ENCODE data around the gene NHSL1.

Gene NHSL1

DNA sequence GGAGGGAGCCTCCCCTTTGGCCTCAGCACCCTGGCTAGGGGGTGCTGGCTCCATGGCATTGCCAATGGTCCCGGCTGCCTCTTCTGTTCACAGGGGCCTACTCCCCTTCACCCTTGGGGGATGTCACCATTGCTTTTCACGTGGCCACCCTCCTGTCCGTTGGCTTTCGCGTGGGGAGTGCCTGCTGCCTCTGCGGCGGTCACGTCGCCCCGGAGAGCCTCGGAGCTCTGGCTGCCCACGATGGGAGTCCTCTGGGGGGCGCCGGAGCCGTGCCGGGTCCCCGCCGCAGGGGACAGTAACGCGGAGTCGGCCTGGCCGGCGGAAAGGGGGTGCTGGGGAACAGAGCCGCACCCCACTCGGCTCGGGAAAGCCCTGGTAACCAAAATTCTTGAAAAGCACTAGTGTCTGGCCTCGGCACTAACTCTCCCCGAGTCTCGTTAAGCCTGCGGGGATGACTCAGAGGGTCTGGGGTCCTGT, 95.9 kb downstream of the NHSL1 start:
- no peak for DNase-seq (ENCODE audit: low read depth, low spot score)

DNA sequence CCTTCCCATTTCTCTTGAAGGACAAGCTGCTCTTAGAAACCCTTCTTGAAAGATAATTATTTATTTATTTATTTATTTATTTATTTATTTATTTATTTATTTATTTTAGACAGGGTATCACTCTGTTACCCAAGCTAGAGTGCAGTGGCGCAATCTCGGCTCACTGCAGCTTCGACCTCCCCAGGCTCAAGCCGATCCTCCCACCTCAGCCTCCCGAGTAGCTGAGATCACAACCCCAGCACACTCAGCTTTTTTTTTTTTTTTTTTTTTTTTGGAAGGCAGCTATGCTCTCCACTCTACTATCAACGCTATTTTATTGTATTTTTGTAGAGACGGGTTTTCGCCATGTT, 96.5 kb downstream of the NHSL1 start:
- DNase-seq (ENCODE audit: low read depth, low spot score) = no peak

DNA sequence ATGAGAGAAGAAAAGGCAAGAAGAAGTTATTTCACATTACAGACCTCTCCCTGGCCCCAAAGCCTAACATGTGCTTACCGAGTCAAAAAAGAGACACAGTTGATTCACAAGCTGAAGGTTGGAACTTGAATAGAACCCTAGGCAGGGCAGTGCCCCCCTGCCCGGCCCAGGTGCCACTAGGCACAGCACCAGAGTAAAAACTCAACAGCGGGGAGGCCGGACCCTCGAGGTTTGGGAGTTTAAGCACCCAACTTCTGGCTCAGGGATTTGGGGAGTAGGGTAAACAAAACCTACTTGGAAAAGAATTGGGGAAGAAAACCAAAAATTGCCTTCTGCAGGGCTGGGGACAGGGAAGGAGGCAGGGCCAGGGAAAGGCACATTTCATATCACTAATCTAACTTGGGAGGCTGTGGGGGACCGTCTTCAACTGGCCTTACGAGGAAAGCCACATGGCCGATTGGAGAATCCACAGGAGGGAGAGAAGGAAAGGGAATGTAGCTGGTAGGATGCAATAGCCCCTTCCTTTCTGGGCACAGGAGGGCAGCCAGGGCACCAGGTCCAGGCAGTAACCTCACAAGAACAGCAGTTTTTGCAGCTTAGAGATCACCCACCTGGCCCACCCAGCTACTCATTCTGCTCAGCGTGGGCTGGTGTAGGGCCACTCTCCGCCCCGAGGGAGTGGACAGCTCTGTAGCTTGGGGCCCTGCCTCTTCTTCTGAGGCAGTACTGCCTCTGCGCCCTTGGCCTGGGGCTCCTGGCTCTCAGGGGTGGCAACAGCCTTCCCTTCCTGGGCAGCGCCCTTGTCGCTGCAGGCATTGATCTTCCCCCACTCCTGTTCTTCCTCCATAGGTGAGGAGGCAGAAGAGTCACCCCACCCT, 97.1 kb downstream of the NHSL1 start:
- DNase-seq (ENCODE audit: low read depth, low spot score) = no peak

DNA sequence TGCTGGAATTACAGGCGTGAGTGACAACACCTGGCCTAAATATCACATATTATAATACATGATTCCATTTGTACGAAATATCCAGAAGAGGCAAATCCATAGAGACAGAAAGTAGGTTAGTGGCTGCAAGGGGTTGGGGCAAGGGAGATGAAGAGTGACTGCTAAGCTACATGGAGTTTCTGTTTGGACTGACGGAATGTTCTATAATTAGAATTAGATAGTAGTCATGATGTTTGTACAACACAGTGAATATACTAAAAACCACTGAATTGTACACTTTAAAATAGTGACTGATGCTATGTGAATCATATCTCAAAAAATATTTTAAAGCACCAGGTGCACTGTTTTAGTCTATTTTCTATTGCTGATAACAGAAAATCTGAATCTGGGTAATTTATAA, 99.0 kb downstream of the NHSL1 start:
- DNase-seq (ENCODE audit: low read depth, low spot score) = no peak

DNA sequence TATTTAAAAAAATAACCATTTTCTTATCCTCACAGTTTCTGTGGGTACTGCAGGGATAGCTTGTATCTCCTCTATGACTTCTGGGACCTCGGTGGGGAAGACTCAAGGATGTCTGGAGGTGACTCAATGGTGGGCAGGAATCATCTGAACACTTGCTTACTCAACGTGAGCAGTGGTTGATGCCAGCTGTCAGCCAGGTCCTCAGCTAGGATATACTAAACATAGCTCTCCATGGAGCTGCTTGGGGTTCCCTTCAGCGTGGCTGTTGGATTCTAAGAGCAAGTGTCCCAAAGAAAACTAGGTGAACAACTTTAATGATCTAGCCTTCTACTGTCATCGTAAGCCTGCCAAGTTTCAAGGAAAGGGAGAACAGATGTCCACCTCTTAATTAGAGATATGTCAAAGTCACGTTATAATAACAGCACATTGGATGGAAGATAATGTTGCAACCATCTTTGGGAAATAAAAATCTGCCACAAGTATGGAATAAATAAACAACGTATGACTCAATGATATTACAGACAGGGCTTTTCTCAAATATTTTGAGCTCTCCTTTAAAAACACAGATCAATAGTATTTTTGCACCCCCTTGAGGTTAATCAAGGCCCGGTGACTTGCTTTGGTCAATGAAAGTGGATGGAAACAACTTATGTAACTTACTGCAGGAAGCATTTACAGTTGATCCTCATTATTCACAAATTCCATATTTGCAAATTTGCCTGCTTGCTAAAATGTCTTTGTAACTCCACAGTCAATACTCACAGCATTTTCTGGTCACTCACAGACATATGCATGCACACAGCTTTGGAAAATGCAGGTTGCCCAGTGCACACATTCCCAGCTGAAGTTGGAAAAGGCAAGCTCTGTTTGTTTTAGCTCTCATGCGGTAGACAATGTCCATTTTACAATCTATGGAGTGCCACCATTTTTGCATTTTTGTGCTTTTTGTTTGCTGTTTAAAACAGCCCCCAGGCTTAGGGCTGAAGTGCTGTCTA, 101.9 kb downstream of the NHSL1 start:
- no peak for DNase-seq (ENCODE audit: low read depth, low spot score)

DNA sequence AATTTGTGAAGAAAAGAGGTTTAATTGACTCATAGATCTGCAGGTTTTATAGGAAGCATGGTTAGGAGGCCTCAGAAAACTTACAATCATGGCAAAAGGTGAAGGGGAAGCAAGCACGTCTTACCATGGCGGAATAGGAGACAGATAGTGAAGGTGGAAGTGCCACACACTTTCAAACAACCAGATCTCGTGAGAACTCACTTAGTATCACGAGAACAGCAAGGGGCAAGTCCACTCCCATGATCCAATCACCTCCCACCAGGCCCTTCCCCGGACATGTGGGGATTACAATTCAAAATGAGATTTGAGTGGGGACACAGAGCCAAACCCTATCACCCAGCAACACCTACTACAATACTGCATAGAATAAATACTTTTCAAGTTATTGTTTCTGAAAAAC, 102.6 kb downstream of the NHSL1 start:
- no peak for DNase-seq (ENCODE audit: low read depth, low spot score)

DNA sequence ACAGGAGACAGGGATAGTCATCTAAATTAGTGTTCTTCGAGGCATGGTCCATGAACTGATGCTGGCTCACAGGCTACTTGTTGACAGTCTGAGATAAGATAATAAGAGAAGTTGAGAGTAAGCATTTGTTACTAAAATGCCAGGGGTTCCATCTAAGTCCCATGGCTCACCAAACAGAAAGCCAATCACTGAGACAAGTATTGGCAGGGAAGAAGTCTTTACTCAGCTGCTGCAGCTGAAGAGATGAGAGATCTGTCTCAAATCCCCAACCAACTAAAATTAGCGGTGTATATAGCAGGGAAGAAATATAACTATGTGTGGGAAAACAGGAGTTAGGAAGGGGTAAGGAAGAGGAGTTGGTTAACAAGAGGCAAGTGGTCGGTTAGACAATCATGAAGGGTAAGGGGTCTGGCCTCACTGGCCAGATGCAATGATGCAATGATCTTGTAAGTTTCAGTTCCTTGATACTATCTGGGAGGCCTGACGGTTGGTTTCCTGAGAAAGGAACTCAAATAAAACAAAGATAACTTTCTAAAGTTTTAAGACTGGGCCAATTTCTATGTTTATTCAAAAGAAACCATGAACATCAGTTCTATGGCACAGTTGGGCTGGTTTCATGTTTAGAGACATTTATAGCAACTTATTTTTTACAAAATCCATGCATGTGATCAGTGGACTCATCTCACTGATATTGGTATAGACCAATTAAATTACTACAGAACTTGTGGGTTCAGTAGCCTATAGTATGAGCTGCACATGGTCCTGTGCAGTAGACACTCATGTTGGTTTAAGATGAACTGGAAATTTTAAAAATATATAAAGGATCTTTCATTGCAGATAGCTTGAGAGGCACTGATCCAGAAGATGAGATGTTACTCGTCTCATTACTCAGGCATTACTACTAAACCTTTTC, 105.2 kb downstream of the NHSL1 start:
- DNase-seq (ENCODE audit: low read depth, low spot score) = no peak

DNA sequence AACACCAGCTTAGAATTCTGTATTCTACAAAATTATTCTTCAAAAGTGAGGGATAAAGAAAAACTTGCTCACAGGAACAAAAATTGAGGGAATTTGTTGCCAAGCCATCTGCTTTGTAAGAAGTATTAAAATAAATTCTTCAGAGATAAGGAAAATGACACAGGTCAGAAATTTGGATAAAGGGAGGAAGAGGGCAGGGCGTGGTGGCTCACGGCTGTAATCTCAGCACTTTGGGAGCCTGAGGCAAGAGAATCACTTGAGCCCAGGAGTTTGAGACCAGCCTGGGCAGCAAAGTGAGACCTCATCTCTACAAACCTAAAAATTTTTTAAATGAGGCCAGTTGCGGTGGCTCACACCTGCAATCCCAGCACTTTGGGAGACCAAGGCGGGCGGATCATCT, 109.7 kb downstream of the NHSL1 start:
- DNase-seq (ENCODE audit: low read depth, low spot score) = no peak

DNA sequence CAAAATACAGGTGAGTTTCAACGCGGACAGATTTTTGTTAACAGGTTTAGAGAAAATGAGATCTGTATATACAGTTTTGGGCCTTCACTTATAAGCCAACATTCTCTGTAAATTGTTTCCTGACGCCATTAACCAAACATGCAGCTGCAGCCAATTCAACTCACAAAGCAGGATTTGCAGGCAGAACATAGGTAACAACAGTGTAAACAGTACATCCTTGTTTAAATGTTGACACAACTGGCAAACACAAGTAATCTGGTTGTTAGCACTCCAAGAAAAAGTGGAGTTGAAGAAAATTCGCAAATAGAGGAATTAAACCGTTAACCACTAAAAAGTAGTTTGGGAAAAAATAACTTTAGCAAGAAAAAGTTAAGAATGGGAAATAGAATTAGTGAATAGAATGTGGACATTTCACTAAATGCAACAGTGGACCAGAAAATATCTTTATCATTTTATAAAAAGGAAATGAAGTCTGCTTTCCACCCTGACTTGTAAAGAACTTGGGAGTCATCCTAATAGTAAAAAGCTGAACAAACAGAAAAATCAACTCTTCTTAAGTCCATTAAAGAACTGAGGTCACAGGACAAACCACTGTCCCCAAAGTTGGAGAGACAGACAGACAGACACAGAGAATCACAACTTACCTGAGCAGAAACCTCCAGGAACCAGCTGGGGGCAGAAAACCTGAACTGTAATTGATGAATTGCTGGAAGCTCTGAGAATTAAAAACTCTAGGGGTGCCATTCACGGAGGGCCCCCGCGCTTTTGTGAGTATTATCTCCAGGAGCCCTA, 111.5 kb downstream of the NHSL1 start:
- DNase-seq (ENCODE audit: low read depth, low spot score) = no peak

DNA sequence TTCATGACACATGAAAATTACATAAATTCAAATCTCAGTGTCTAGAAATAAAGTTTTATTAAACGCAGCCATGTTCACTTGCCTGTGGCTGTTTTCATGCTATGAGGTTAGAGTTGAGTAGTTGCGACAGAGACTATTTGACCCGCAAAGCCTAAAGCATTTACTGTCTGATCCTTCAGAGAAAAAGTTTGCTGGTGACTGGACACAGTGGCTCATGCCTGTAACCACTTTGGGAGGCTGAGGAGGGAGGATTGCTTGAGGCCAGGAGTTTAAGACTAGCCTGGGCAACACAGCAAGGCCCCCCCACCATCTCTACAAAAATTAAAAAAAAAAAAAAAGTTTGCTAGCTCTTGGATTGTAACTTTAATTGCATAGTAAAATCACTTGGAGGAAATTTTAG, 112.4 kb downstream of the NHSL1 start:
- DNase-seq (ENCODE audit: low read depth, low spot score) = no peak

DNA sequence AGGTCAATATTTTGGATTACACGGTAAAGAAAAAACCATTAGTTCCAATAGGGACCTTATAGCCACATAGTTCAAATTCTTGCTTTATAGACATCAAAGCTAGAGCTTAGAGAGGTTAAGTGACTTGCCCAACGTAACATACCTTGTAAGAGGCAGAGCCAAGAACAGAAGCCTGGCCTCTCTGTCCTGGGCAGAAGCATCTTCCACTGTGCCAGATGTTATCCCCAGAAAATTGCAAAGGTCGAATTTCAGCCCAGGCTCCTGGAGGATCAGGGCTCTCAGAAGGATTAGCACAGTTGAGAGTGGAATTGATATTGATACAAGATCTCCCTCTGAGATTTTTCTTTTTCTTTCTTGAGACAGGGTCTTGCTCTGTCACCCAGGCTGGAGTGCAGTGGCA, 115.5 kb downstream of the NHSL1 start:
- DNase-seq (ENCODE audit: low read depth, low spot score) = no peak

DNA sequence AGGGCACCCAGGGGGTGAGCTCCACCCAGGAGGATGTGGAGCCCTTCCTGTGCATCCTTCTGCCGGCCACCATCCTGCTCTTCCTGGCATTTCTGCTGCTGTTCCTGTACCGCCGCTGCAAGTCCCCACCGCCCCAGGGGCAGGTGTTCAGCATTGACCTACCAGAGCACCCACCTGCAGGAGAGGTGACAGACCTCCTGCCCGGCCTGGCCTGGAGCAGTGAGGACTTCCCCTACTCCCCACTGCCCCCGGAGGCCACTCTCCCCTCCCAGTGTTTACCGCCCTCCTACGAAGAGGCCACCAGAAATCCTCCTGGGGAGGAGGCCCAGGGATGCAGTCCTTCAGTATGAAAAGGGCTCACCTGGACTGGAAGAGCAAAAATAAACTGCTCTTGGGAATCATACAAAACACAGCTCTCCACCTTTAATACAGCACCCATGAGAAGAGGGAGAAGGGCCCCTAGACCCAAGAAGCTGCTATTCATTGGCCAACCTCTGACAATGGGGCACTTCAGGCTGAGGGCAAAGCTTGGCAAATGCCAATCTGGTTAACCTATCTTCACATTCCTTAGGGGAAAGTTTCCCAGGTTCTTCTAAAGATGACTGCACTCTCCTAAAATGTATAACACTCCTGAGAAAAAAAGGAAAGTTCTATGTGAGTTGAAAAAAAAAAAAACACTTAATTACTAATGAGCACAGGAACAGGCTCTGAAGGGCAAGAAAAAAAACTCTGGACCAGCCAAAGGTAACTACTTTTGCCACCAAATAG, 116.6 kb downstream of the NHSL1 start:
- no peak for DNase-seq (ENCODE audit: low read depth, low spot score)

DNA sequence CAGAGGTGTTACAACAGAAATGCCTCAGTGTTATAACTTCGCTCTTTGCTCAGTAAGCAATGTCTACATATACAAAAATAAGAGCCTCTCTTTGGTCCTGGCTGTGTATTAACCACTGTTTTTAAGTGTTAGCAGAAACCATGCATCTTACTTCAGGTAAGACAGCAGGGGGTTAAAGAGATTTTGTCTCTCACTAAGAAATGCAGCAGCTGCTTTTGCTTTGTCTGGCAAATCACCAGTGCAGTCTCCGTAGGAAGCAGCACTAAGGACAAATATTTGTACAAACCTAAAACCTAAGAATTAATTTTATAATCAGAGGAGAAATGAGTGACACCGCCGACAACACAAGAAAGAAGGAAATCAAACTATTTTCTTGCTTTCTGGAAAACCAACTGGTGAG, 120.8 kb downstream of the NHSL1 start:
- DNase-seq (ENCODE audit: low read depth, low spot score) = no peak

DNA sequence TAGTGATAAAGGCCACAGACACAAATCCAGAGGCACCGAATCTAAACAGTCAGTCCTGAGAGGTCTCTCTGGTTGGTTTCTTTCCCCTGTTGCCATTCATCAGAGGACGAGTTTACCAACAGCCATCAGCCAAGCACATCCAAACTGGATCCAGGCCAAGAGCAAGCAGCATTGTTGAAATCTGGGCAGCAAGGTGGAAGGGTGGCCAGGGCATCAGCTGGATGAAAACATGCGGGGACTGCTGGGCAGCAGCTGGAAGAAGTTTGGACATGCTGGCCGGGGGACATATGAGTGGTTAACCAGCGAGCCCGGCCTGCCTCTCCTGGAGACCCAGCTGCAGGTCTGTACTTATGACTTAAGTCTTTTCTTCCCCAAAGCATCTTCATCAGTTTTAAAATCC, 121.5 kb downstream of the NHSL1 start, which contains the start of gene SMIM28:
Gene SMIM28 (plus strand): TSS at position 62 of the 400 bp plus-strand sequence. CDS start 168 bp downstream, at position 230.
- no peak for DNase-seq (ENCODE audit: low read depth, low spot score)

DNA sequence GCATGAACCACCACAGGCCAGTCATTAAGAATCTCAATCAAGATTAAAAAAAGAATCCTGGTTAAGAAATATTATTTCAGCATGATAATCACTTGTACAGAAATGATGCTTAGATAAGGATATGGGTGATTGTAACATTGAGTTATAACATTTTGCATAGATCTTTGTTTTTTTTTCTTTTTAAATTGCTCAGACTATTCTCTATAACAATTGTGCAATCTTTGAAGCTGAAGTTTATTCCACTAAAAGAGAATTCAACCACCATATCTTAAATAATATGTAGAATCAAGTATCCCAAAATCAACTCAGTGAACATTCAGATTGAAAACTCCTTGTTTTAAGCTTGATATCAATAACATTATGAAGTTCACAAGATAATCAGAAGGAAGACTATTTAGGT, 122.3 kb downstream of the NHSL1 start:
- no peak for DNase-seq (ENCODE audit: low read depth, low spot score)

DNA sequence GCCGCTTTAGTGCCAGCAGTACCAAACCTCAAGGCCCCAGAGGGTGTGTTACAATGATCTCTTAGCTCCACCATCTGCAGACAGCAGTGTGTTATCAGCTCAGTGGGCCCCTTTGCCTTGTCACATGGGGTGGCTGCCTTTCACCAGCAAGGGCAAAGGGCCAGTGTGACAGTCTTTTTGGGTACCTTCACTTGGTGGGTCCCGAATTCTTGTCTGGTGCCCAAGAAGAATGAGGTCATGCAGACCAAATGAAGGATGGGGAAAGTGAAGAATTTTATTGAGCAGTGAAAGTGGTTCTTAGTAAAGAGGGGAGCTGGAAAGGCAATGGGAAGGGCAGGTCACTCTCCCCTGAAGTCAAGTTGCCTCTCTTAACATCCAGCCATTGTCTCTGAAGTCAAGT, 124.5 kb downstream of the NHSL1 start:
- no peak for DNase-seq (ENCODE audit: low read depth, low spot score)

DNA sequence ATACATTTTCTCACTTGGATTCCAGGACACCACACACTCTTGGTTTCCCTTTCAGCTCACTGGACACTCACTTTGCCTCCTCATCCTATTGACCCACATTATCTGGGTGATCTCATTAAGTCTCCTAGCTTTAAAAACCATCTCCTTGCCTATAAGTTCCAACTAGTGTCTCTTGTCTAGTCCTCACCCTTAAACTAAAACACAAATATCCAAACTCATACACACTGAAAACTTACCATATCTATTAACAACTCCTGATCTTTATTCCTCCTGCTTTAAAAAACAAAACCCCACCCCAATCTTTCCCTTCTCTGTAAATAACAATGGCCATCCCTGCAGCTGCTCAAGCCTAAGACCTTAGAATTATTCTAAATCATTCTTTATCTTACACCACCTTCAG, 125.1 kb downstream of the NHSL1 start:
- DNase-seq (ENCODE audit: low read depth, low spot score) = no peak

DNA sequence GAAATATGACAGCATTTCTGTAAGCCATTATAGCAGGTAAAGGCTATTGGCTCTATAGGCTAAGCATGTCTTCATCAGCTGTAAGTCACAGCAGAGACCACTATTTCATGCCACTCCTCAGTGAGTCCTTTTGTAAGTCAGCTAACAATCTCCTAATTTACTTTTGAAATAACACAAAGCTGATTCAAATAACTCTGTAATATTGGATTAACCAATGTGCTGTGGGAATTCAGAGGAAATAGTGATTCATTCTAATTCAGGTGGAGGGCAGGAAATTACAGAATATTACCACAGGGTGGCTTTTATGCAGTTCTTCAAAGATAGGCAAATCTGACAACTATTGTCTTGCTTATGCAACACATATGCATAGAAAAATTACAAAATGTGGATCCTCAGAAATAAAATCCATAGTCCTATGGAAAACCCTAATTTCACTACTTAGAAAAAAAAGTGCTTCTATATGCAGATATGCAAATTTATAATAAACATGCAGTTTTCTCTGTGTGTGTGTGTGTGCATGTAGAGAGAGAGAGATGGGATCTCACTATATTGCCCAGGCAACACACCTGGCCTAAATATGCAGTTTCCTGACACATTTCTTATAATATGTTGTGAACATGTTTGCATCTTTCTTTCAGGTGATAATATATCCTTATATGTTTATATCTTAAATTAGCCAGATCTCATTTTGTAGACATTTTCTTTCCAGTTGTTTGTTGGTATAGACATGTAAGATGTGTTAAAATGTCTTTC, 126.4 kb downstream of the NHSL1 start:
- no peak for DNase-seq (ENCODE audit: low read depth, low spot score)

Data from iPS DF 19.7 (cell line).